ENCODE results near the gene BLOC1S3.

BLOC1S3 gene

DNA sequence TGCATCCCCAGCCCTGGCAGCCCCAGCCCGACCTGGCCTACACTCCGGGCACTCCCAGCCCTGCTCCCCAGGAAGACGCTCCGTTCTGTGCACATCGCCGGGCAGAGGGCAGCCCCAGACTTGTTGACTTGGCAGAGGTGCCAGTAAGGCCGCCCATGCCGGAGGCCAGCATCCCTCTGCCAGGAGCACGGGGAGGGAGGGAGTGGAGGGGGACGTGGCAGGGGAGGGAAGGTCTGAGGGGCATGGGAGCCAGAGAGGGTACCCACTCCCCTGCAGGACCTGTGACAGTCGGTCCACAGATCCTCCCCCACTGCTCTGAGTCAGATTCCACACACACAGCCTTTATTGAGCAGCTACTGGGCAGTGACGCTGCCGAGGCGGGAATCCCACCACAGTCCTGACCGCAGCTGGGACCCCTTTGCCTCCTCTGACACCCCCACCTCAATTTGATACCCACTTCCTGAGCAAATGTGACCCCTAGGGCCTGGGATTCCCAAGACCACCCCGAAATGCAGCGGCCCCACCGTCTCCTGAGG is 15.9 kb upstream of the BLOC1S3 start:
- no peak for DNase-seq

DNA sequence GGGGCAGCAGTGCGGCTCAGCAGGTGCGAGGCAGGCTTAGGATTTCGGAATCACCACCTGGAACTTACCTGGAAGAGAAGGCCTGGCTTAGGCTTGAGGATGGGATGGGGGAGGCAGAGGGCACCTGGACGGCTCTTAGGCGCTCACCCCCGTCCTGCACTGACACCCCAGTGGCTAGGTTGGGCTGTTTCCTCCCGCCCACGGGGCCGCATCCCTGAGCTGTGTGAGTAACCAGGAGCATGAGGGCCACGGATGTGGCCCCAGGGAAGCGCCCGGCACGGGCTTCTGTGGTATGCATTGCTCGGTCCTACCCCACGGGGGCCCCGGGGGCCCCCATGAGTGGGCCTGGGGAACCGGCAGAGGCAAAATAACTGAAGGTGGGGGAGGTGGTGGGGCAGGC is 15.4 kb upstream of the BLOC1S3 start:
- DNase-seq: no peak

DNA sequence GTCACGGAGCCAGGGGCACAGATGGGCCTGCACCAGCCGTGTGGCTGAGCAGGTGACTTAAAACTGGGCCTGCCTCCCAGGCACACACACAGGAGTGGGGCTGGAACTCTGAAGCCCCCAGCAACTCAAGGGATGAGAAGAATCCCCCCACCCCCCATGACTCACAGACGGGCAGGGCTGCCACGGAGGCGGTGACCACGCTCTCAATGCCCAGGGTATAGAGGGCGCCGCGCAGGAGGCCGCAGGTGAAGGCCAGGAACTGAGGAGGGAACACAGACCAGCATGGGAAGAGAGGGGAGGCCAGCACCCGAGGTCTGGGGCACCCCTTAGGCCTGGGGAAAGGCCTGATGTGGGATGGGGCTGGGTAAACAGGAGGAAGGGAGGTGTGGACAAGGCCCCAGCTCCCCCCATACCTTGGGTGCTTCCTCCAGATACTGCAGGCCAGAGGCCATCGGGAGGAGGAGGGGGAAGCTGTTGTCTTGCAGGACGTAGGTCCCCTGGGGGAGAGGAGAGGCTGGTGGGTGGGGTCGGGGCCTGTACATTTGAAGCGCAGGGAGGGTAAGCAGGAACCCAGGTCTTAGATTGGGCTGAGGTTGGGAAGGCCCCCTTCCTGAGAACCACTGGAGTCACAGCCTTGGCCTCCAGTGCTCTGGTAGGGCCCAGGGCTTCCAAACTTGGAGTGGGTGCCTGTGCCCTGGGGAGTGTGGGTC is 14.7 kb upstream of the BLOC1S3 start:
- no peak for DNase-seq

DNA sequence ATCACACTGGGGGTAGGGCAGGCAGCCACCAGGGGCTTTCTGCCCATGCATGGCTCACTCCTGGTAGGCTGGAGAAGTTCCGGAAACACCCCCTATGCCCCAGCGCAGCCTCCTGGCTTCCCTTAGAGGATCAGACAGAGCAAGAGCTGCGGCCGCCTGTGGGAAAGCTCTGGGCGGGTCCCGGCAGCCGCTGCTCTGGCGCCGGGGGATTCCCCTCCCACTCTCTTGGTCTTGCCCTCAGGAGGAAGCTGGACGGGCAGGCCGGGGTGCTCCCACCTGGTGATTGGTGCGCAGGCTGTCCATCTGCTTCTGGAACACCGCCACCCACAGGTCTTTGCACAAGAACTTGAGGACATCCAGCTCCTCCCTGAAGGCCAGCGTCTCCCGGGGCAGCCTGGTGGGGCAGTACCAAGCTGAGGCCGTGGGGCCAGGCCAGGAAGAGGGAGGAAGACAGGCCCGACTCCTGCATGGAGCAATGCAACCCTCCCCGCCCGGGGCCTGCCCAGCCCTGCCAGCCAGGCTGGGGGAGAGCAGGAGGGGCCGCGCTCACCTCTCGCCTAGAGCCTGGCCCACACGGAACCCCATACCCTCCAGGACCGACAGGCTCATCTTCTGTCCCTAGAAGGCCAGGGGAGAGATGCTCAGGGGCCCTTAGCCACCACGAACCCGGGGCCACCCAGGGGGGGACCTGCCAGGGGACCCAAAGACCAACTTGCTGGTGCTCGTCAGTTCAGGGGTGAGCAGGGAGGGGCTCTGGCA is 13.8 kb upstream of the BLOC1S3 start:
- peak in 1 of 3 experiments; percentile 23 for DNase-seq

DNA sequence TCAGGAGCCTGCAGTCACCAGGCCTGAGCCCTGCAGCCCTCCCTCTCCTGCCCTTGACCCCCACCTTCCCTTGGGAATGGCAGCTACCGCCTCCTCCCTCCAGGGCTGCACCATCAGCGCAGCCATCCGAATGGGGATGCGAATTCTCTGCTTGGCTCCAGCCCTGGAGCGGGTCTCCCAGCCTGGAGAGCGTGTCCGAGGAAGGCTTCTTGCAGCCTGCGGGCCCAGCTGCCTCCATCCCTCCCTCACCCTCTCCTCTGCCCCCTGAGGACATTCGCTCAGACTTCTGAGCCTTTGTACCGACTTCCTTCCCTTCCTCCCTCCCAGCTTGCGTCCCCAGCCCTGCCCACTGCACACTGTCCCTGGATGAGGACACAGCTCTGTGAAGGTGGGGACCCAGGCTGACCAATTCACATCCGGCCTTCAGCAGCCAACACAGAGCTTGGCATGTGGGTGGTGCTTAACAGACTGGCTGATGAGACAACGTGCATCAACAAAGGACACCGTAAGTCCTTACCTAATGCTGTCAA is 11.8 kb upstream of the BLOC1S3 start:
- peak; percentile 64 to 83 (median 77) for DNase-seq

DNA sequence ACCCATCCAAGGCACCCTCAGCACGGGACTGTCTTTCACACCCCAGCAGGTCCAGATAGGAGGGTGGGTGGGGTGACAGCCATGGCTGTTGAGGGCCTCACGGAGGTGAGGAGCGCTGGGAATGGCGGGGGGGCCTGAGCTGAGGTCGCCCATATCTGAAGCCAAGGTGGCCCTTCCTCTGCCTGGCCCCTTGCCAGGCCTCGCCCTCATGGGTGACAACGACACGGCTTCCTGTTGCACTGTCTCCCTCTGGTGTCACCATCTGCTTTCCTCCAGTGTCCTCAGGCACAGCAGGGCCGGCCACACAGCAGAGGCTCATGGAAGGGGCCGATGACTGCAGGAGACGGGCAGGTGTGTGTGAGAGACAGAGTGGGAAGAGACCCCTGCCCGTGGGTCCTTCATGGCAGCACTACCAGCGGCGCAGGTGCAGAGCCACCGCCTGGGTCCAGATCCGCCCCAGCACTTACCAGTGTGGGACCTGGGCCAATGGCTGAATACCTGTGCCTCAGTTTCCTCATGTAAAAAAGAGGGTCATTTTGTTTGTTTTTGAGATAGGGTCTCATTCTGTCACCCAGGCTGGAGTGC is 9.7 kb upstream of the BLOC1S3 start:
- peak; percentile 14 to 28 (median 25) for DNase-seq

DNA sequence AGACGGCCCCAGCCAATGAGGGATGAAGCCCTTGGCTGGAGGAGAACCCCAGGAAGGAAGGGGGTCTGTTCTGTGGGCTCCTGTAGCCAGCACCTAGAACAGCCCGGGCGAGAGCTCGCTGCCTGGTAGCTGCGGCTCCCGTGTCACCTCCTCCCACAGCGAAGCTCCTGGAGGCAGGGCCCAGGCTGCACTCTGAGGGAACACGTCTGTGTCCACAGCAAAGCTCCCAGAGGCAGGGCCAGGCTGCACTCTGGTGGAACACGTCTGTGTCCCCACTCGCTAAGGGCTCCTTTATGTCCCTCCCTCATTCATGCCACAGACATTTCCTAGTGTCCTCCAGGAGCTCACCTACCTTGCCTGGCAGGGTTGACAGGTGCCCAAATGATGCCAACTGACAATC is 9.0 kb upstream of the BLOC1S3 start:
- DNase-seq: no peak

DNA sequence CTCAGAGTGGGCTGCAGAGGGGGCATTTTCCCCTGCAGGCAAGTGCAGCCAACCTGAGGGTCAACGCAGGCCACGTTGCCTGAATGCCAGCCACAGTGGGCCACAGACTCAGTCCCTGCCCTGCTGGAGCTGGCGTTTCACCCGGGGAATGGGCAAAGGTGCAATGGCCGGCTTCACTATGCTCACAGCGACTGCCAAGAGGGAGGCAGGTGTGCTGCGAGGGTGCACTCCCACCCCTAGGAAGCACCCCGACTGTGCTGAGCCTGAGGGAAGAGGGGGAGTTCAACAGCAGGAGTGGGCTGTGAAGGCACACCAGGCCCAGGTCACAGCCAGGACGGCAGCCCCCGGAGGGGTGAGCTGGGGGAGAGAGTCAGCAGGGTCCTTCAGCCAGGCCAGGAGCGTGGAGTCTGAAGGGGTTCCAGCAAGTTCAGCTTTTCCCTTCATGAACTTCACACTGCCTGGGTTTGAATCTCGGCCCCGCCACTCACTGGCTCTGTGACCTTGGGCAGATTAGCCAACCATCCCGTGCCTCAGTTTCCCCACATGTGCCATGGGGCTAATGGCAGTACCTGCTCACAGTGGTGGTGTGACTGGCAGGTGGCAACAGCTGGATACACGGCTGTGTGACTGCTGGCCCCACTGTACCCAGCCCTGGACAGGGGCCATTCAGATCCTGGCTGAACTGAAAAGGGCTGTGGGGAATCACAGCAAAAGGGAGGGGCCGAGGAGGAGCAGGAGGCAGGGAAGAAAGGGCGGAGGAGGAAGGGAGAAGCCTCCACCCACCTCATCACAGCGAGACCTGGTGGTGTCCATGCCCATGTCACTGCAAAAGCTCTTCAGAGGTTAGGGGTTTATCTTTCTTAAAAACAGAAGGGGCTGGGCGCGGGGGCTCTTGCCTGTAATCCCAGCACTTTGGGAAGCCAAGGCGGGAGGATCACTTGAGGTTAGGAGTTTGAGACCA is 8.2 kb upstream of the BLOC1S3 start:
- no peak for DNase-seq

DNA sequence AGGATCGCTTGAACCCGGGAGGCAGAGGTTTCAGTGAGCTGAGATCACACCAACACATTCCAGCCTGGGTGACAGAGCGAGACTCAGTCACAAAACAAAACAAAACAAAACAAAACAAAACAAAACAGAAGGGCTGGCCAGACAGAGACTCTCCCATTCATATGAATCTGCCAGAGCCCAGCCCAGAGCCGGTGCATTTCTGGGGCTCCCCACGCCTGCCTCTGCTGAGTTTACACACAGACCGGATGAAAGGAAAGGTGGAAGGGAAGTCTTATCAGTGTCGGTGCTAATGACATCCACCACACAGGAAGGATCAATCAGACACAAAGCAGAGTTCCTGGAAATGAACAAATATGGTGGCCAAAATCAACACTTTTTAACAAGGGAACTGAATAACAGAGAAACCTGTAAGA is 7.4 kb upstream of the BLOC1S3 start:
- DNase-seq: no peak

DNA sequence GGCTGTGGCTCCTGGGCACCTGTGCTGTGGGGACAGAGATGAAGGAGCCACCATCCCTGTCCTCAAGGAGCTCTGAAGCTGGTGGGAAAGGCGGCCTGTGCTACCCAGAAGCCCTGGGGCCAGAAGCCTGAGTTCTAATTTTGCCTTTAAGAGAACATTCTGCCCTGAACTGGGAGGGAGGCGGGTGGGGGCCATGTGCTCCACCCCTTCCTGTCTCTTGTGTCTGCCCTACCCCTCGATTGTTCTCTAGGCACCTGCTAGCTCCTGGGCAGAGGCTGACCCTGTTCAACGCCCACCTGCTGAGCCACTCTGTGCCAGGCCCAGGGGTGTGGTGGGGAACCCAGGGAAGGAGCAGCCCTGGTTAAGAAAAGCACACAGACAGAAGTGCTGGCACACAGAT is 6.4 kb upstream of the BLOC1S3 start:
- DNase-seq: peak in 2 of 3 experiments; percentile 28 to 50

DNA sequence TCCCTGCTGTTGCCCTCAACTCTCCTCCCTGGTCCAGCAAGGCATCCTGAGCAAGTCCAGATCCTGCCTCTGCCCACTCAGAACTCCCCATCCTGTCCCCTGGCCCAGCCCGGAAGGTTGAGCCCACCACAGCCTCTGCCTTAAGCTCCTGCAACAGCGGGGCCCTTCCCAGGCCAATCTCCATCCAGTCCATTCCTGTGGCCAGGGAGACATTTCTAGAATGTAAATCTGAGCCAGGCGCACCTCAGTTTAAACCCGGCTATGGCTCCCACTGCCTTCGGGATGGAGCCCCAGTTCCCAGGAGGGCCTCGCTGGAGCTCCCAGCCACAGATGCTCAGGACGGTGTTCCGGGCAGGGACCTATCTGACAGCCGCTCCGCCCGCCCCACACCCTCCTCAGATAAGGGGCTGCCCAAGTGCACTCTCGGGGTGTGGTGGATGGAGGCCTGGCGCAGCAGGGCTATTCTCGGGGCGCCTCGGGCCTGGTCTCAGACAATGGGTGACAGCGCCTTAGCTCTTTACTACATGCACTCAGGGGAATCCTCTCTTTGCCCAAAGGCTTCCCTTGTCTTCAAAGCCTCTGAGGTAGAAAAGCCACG is 5.9 kb upstream of the BLOC1S3 start:
- no peak for DNase-seq

DNA sequence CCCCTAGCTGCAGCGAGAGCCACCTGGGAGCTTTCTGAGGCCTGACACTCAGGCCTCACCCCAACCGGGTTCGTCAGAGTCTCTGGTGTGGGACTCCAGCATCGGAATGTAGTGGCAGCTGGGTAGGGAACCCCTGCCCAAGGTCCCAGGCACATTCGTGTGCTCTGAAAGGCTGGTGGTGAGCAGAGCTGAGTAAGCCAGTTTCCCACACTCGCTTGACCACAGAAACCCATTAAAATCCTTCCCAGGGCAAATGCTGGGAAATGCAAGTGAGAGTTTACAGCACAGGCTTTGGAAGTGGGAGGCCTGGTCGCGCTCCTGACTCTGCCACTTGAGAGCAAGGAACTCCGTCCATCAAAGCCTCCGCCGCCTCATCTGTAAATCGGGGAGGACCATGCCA is 4.8 kb upstream of the BLOC1S3 start:
- no peak for DNase-seq

DNA sequence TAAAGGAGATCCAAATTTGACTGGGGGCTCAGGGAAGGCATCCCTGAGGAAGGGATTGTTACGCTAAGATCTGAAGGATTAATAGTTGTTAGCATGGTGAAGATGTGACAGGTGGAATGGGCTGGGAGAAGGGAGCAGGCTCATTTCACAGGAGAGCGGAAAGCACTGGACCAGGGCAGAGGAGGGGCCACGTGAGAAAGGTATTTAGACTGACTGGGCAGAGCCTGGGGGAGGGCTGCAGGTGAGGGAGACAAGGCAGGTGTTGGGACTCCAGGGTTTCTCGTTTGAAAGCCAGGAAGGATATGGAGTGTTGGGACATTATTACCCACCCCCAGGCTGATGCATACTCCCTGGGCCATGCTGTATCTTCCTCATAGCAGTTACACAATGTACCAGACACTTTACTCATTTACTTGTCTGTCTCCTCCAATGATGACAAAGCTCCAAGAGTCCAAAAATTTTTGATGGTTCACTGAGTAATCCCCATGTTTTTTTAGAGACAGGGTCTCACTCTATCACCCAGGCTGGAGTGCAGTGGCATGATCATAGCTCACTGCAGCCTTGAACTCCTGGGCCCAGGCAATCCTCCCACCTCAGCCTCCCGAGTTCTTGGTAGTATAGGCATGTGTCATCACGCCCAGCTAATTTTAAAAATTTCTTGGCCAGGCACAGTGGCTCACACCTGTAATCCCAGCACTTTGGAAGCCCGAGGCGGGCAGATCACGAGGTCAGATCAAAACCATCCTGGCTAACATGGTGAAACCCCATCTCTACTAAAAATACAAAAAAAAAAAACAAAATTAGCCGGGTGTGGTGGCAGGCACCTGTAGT is 2.9 kb upstream of the BLOC1S3 start:
- DNase-seq: peak in 1 of 3 experiments; percentile 54

DNA sequence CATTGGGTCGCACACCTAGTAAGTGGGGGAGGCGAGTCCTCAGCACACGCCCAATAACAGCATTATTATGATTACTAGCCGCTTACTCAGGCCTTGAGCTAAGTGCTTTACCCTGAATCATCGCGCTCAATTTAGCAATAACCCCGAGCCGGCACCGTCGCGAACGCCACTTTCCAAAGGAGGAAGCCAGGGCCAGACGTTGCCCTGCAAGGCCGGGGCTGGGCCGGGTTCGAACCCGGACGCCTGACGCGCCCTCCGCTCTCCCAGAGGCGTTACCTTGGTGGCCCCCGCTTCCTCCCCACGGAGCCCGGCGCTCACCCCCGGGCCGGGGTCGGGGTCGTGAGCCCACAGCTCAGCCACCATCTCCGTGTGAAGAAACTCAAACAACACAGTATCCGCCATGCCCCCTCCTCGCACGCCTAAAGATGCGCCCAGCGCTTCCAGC is 745 bp upstream of the BLOC1S3 start, which contains the start of gene TRAPPC6A:
Gene TRAPPC6A, minus strand, starts transcription at position 421 of the 445 bp plus-strand sequence. Its CDS starts 19 bp downstream, at position 402.
- DNase-seq: peak in 1 of 3 experiments; percentile 91

DNA sequence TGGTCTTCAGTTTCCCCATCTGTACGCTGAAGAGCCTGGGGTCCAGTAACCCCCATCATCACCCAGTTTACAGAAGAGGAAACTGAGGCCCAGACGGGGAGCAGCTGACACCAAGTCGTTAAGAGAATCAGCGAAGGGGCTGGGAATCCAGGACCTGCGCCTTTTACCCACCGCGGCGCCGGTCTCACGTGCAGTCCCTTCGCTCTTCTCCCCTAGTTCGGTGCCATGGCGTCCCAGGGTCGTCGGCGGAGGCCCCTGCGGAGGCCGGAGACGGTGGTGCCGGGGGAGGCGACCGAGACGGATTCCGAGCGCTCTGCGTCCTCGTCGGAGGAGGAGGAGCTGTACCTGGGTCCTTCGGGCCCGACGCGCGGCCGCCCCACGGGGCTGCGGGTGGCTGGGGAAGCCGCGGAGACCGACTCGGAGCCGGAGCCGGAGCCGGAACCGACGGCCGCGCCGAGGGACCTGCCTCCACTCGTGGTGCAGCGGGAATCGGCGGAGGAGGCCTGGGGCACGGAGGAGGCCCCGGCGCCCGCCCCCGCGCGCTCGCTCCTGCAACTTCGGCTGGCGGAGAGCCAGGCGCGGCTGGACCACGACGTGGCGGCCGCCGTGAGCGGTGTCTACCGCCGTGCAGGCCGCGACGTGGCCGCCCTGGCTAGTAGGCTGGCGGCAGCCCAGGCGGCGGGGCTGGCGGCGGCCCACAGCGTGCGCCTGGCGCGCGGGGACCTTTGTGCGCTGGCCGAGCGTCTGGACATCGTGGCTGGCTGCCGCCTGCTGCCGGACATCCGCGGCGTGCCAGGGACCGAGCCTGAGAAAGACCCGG is 698 bp downstream of the BLOC1S3 start:
- peak; percentile 26 to 76 (median 50) for DNase-seq

DNA sequence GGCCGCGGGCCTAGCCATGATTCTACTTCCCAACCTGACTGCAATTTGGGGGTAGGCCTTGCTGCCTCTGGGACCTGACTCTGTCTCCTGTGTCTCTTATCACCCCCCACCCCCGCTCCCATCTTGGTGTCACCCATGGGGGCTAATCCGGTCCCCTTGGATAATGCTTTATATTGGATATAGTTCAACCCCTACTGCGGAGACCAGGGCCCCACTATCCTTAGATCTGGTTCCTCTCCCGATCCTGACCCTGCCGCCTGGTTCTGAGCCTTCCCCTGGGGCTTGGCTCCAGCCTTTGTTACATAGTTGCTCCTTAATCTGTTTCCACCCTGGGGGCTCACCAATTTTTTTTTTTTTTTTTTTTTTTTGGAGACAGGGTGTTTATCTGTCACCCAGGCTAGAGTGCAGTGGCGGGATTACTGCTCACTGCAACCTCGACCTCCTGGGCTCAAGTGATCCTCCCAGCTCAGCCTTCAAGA is 1.3 kb downstream of the BLOC1S3 start:
- no peak for DNase-seq

DNA sequence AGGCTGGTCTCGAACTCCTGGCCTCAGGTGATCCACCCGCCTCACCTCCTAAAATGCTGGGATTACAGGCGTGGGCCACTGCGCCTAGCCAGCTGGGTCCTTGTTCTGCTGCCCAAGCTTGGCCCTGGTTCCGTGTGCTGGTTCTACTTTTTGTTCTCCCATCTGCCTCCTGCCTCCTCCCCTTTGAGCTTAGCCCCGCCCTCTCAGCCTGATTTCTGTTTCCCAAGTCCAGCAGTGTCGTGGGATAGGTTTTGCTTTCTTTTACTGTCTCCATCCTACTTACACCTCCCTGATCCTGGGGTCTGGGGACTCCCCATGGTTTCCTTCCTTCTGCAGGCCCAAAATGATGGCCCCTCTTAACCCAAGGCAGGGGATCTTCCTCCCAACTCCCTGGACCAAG is 2.4 kb downstream of the BLOC1S3 start:
- no peak for DNase-seq

DNA sequence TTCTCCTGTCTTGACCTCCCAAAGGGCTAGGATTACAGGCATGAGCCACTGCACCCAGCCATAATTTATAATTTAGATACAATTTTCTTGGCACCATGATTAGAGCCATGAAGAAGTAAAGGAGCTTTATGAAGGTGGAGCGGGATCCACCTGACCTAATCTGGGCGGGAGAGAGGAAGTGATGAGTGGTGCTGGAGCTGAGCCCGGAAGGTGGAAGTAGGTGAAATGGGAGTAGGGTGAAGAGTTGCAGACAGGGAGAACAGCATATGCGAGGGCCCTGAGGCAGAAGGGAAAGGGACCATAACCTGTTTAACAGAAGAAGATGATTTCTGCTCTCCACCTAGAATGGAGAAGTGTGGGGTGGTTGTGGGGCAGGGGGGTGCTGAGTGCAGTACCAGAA is 4.2 kb downstream of the BLOC1S3 start:
- DNase-seq: no peak

DNA sequence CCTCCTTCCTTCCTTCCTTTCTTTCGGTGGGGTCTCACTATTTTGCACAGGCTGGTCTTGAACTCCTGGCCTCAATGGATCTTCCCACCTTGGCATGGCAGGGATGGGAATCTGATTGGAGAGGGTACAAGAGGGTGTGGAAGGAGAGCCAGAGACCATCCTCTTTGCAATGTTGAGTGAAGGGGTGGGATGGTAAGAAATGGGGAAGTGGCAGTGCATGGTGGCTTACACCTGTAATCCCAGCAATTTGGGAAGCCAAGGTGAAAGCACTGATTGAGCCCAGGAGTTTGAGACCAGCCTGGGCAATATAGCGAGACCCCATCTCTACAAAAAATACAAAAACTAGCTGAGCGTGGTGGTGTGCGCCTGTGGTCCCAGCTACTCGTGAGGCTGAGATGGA is 5.5 kb downstream of the BLOC1S3 start:
- DNase-seq: no peak

Data from NCI-H1417 (cell line).